Mammary epithelial cell (primary cell): ENCODE data around the gene EED.
"Not testable (repeated sequence)": the region's sequence is repeated elsewhere in the genome, so short reads cannot be mapped to it uniquely, and the experiment has no call there.

Source experiments
- EZH2 ChIP-seq: IDR thresholded peaks from 2 replicates; pipeline ENCODE4 v1.6.1; 2012; ENCODE audit warnings: low read length, inconsistent platforms, borderline replicate concordance
- TF ChIP-seq, protein P1 (sequence below), 2 donors: IDR thresholded peaks in 1 of 2; conservative IDR thresholded peaks in 1 of 2; 2 replicates each; pipeline ENCODE4 v1.5.1; 2011 to 2012; ENCODE audit warnings: inconsistent platforms in 2 of 2, low read length in 2 of 2, mild to moderate bottlenecking in 2 of 2, control low read depth in 1 of 2, low read depth in 1 of 2; ENCODE audit not compliant: insufficient read depth in 1 of 2; ENCODE audit errors: extremely low read depth in 1 of 2

DNA sequence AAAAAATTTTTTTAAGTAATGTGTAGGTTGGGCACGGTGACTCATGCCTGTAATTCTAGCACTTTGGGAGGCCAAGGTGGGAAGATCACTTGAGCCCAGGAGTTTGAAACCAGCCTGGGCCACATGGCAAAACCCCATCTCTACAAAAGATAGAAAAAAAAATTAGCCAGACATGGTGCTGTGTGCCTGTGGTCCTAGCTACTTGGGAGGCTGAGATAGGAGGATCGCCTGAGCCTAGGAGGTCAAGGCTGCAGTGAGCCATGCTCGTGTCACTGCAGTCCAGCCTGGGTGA is 15.6 kb upstream of the EED start:
- TF ChIP-seq, protein P1, sequence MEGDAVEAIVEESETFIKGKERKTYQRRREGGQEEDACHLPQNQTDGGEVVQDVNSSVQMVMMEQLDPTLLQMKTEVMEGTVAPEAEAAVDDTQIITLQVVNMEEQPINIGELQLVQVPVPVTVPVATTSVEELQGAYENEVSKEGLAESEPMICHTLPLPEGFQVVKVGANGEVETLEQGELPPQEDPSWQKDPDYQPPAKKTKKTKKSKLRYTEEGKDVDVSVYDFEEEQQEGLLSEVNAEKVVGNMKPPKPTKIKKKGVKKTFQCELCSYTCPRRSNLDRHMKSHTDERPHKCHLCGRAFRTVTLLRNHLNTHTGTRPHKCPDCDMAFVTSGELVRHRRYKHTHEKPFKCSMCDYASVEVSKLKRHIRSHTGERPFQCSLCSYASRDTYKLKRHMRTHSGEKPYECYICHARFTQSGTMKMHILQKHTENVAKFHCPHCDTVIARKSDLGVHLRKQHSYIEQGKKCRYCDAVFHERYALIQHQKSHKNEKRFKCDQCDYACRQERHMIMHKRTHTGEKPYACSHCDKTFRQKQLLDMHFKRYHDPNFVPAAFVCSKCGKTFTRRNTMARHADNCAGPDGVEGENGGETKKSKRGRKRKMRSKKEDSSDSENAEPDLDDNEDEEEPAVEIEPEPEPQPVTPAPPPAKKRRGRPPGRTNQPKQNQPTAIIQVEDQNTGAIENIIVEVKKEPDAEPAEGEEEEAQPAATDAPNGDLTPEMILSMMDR (conservative IDR thresholded peaks at IDR 0.05 in 1 of 2, IDR thresholded peaks at IDR 0.05 in 1 of 2; ENCODE audit: extremely low read depth in 1 of 2, insufficient read depth in 1 of 2, low read depth in 1 of 2, low read length in 2 of 2): not testable (repeated sequence)
- TF ChIP-seq EZH2: not testable (repeated sequence)
